H1 (cell line): ENCODE data around the gene HRH4.

ENCODE experiments used
- BRCA1 ChIP-seq: IDR thresholded peaks from 2 replicates; pipeline ENCODE4 v1.6.1; 2012; ENCODE audit warnings: low read depth, low read length, improper control_type of control experiment
- CBX5 ChIP-seq: fragments of 300-800, 300-1000 bp; sonication (generic); IDR thresholded peaks from 2 replicates; pipeline ENCODE4 v1.7.1; 2016; ENCODE audit warnings: antibody characterized with exemption, low read length, low read depth
- EP300 ChIP-seq, 2 experiments: IDR thresholded peaks; 1 replicate in 1 of 2; 2 replicates in 1 of 2; pipeline ENCODE4 v1.6.1; 2011 to 2012; ENCODE audit warnings: low read depth in 2 of 2, low read length in 2 of 2, mild to moderate bottlenecking in 2 of 2, borderline replicate concordance in 1 of 2, inconsistent platforms in 1 of 2, moderate library complexity in 1 of 2
- EZH2 ChIP-seq: fragments of 200-600 bp; sonication (generic); IDR thresholded peaks from 2 replicates; pipeline ENCODE4 v1.7.1; 2012; ENCODE audit warnings: low read depth, mild to moderate bottlenecking, moderate library complexity, low read length, inconsistent platforms; ENCODE audit not compliant: severe bottlenecking
- FOSL1 ChIP-seq: IDR thresholded peaks from 2 replicates; pipeline ENCODE4 v1.6.1; 2011; ENCODE audit warnings: mild to moderate bottlenecking, low read depth, low read length, moderate library complexity; ENCODE audit not compliant: insufficient read depth
- GTF2F1 ChIP-seq: IDR thresholded peaks from 2 replicates; pipeline ENCODE4 v1.6.1; 2012; ENCODE audit warnings: low read depth, low read length, improper control_type of control experiment, borderline replicate concordance
- HDAC2 ChIP-seq, 2 experiments: fragments of 300-600 bp in 1 of 2; sonication (generic) in 1 of 2; IDR thresholded peaks; 2 replicates each; pipeline ENCODE4 v1.6.1; 2011 to 2012; ENCODE audit warnings: low read depth in 2 of 2, low read length in 2 of 2, mild to moderate bottlenecking in 2 of 2, moderate library complexity in 2 of 2, borderline replicate concordance in 1 of 2, inconsistent platforms in 1 of 2
- POLR2A ChIP-seq, 2 experiments: IDR thresholded peaks; 1 replicate in 1 of 2; 2 replicates in 1 of 2; pipeline ENCODE4 v1.6.1; 2011; ENCODE audit warnings: low read depth in 2 of 2, low read length in 2 of 2, mild to moderate bottlenecking in 2 of 2; ENCODE audit errors: control extremely low read depth in 1 of 2
- SIX5 ChIP-seq: IDR thresholded peaks from 2 replicates; pipeline ENCODE4 v1.6.1; 2011; ENCODE audit warnings: mild to moderate bottlenecking, low read depth, low read length
- SP1 ChIP-seq: IDR thresholded peaks from 2 replicates; pipeline ENCODE4 v1.6.1; 2011; ENCODE audit warnings: low read depth, low read length
- TCF12 ChIP-seq: IDR thresholded peaks from 2 replicates; pipeline ENCODE4 v1.6.1; 2011; ENCODE audit warnings: low read depth, mild to moderate bottlenecking, low read length
- TF ChIP-seq, protein P1 (sequence below), 3 experiments: IDR thresholded peaks; 1 replicate in 2 of 3; 2 replicates in 1 of 3; pipeline versions ENCODE4 v1.5.1 to v1.6.1; 2011; ENCODE audit warnings: low read length in 3 of 3, mild to moderate bottlenecking in 3 of 3, inconsistent platforms in 2 of 3, low read depth in 1 of 3, moderate library complexity in 1 of 3; ENCODE audit not compliant: insufficient read depth in 1 of 3; ENCODE audit errors: control extremely low read depth in 1 of 3
- TF ChIP-seq, protein P2 (sequence below): IDR thresholded peaks from 2 replicates; pipeline ENCODE4 v1.6.1; 2012; ENCODE audit warnings: inconsistent platforms
- TF ChIP-seq, protein P3 (sequence below): IDR thresholded peaks from 2 replicates; pipeline ENCODE4 v1.6.1; 2011; ENCODE audit warnings: low read length, improper control_type of control experiment

DNA sequence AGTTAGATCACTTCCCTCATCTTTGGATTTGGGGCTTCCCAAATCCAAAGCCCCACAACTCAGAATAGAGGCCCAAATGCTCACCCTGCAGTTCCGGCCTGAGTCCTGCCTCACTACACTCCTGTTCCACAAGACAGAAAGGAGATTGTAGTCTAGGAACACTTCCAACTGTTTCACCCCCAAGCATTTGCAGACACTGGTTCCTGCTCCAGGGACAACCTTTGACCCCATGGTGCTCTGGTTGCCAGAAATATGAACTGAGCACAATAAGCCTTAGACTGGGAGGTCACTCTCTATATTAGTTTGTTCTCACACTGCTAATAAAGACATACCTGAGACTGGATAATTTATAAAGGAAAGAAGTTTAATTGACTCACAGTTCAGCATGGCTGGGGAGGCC lies 49.0 kb downstream of the HRH4 start:
- TF ChIP-seq BRCA1 (no peak), GTF2F1 (no peak), POLR2A (IDR thresholded peaks at IDR 0.05; ENCODE audit: control extremely low read depth in 1 of 2, low read depth in 2 of 2, low read length in 2 of 2) (no peak), SIX5 (no peak), CBX5 (no peak), TCF12 (no peak), HDAC2 (IDR thresholded peaks at IDR 0.05; ENCODE audit: borderline replicate concordance in 1 of 2, low read depth in 2 of 2, low read length in 2 of 2) (no peak), SP1 (no peak), EP300 (IDR thresholded peaks at IDR 0.05; ENCODE audit: borderline replicate concordance in 1 of 2, low read depth in 2 of 2, low read length in 2 of 2) (no peak), FOSL1 (no peak), EZH2 (no peak)
- TF ChIP-seq, protein P1, sequence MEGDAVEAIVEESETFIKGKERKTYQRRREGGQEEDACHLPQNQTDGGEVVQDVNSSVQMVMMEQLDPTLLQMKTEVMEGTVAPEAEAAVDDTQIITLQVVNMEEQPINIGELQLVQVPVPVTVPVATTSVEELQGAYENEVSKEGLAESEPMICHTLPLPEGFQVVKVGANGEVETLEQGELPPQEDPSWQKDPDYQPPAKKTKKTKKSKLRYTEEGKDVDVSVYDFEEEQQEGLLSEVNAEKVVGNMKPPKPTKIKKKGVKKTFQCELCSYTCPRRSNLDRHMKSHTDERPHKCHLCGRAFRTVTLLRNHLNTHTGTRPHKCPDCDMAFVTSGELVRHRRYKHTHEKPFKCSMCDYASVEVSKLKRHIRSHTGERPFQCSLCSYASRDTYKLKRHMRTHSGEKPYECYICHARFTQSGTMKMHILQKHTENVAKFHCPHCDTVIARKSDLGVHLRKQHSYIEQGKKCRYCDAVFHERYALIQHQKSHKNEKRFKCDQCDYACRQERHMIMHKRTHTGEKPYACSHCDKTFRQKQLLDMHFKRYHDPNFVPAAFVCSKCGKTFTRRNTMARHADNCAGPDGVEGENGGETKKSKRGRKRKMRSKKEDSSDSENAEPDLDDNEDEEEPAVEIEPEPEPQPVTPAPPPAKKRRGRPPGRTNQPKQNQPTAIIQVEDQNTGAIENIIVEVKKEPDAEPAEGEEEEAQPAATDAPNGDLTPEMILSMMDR (IDR thresholded peaks at IDR 0.05; ENCODE audit: control extremely low read depth in 1 of 3, insufficient read depth in 1 of 3, low read depth in 1 of 3, low read length in 3 of 3), result no peak
- TF ChIP-seq, protein P2, sequence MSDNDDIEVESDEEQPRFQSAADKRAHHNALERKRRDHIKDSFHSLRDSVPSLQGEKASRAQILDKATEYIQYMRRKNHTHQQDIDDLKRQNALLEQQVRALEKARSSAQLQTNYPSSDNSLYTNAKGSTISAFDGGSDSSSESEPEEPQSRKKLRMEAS, result no peak
- TF ChIP-seq, protein P3, sequence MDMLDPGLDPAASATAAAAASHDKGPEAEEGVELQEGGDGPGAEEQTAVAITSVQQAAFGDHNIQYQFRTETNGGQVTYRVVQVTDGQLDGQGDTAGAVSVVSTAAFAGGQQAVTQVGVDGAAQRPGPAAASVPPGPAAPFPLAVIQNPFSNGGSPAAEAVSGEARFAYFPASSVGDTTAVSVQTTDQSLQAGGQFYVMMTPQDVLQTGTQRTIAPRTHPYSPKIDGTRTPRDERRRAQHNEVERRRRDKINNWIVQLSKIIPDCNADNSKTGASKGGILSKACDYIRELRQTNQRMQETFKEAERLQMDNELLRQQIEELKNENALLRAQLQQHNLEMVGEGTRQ, result no peak
